Stomach (tissue), 9 donors: ENCODE measurements around the gene ZNF415. TPM values are rescaled to one million over a fixed set of nuclear protein-coding genes. Genes with fewer than 3 reads are reported as not detected.

Experiments
- DNase-seq, 2 donors: peaks; one replicate each; pipeline versions ENCODE4 v3.0.0 to v3.0.0-alpha.2; 2013 to 2019
- H3K27ac ChIP-seq, 5 donors: fragments of 200-600 bp in 4 of 5; sonication (generic) in 4 of 5; one replicate each; pipeline ENCODE4 v1.5.1; 2013 to 2019; ENCODE audit warnings: mild to moderate bottlenecking in 1 of 5, moderate library complexity in 1 of 5
- H3K27me3 ChIP-seq, 3 donors: fragments of 200-600 bp; sonication (generic); one replicate each; pipeline ENCODE4 v1.5.1; 2017 to 2019; ENCODE audit warnings: mixed run types in 1 of 3
- H3K36me3 ChIP-seq, 4 donors: fragments of 200-600 bp; sonication (generic); 1 replicate in 3 of 4; 2 replicates in 1 of 4; pipeline ENCODE4 v1.5.1; 2016 to 2019
- H3K4me1 ChIP-seq, 4 donors: fragments of 200-600 bp; sonication (generic); one replicate each; pipeline ENCODE4 v1.5.1; 2016 to 2019
- H3K4me3 ChIP-seq, 4 donors: fragments of 200-600 bp; sonication (generic) in 3 of 4; one replicate each; pipeline ENCODE4 v1.5.1; 2016 to 2019; ENCODE audit warnings: mild to moderate bottlenecking in 1 of 4
- H3K9me3 ChIP-seq, 4 donors: fragments of 200-600 bp; sonication (generic); one replicate each; pipeline ENCODE4 v1.5.1; 2016 to 2019
- CTCF ChIP-seq, 7 experiments: fragments of 450-650 bp in 4 of 7; fragments of 200-600 bp in 3 of 7; sonication (generic) in 3 of 7; IDR thresholded peaks; one replicate each; pipeline ENCODE4 v1.5.1; 2016 to 2019; ENCODE audit warnings: antibody characterized with exemption in 7 of 7, control low read depth in 2 of 7, mild to moderate bottlenecking in 1 of 7
- EP300 ChIP-seq: sonication (generic); formaldehyde crosslinking; IDR thresholded peaks from one replicate; pipeline ENCODE4 v1.6.1; 2017; ENCODE audit warnings: antibody characterized with exemption
- POLR2A ChIP-seq, 4 donors: fragments of 450-650 bp; IDR thresholded peaks; one replicate each; pipeline ENCODE4 v1.6.1; 2016; ENCODE audit warnings: antibody characterized with exemption in 4 of 4, control low read depth in 2 of 4, mild to moderate bottlenecking in 1 of 4, moderate library complexity in 1 of 4
- POLR2AphosphoS5 ChIP-seq, 3 donors: sonication (generic); formaldehyde crosslinking; IDR thresholded peaks; one replicate each; pipeline ENCODE4 v1.6.1; 2016; ENCODE audit warnings: antibody characterized with exemption in 3 of 3
- WGBS, 5 donors: extraction: QIAGEN DNeasy Blood & Tissue Kit in 3 of 5; methylation state at CpG; one replicate each; pipeline versions ENCODE4 v1.1.5 to v1.1.7; 2013 to 2018; 5-methylcytosine and 5-hydroxymethylcytosine counted together
- intact Hi-C: fragments of 100-400 bp; cut with DNase I; formaldehyde crosslinking; loops from one replicate; pipeline ENCODE4 v1.15.1; 2023; ENCODE audit warnings: low total_unique reads
- polyA plus RNA-seq, 3 donors: library from polyadenylated mRNA; stranded (reverse); fragments of 200-250 nt; gene quantifications; one replicate each; pipeline ENCODE4 v1.2.3, GENCODE V29; 2013
- total RNA-seq, 5 donors: library from RNA; depleted of rRNA; stranded (reverse); fragments of >200 nt; gene quantifications; one replicate each; pipeline versions ENCODE4 v1.1.0 to v1.2.3, GENCODE V29; 2014 to 2016
- donor health status: healthy with polysubstance abuse.
- donor health status: Bipolar disorder and iron deficiency.
- donor health status: healthy.

Gene ZNF415
- total and polyA plus RNA-seq, 8 donors, result 0.29 to 281 (median 10.3) TPM

GRCh38 chr19:53086949-53087348 lies 45.8 kb downstream of the ZNF415 start:
- Histone ChIP-seq H3K36me3 (peaks cover 43 to 100% (median 97%) of the 10 kb centered on the region in 4 donors), H3K27me3 (no peaks in the 10 kb centered on the region), H3K4me3 (no peak overlapping the region), H3K4me1 (no peaks in the 10 kb centered on the region), H3K27ac (peak overlapping the region in 4 of 5 donors; percentile 3 to 62 (median 40)), H3K9me3 (peaks cover 0 to 7% (median 4%) of the 10 kb centered on the region in 4 donors)
- WGBS, 5 donors, result 53 to 77% (median 71%) methylated on average over 5 of the region's 5 CpGs
- TF ChIP-seq POLR2A (IDR thresholded peaks at IDR 0.05), result no peak
- no peak for TF ChIP-seq POLR2AphosphoS5 (IDR thresholded peaks at IDR 0.05)
- TF ChIP-seq CTCF (IDR thresholded peaks at IDR 0.05), result no peak
- TF ChIP-seq EP300, result no peak
- intact Hi-C loops, result no loop called here
- peak in 1 of 2 donors; percentile 67 for DNase-seq

- WGBS, 5 donors, result 94 to 97% (median 96%) methylated on average over 7 of the region's 7 CpGs
- Histone ChIP-seq H3K4me1 (no peaks in the 10 kb centered on the region), H3K27ac (no peak overlapping the region), H3K27me3 (no peaks in the 10 kb centered on the region), H3K36me3 (peaks cover 31 to 99% (median 91%) of the 10 kb centered on the region in 4 donors), H3K9me3 (peaks cover 3 to 22% (median 12%) of the 10 kb centered on the region in 4 donors), H3K4me3 (no peak overlapping the region)
- no peak for DNase-seq
- TF ChIP-seq POLR2A (IDR thresholded peaks at IDR 0.05), result no peak
- no peak for TF ChIP-seq EP300
- no peak for TF ChIP-seq CTCF (IDR thresholded peaks at IDR 0.05)
- no peak for TF ChIP-seq POLR2AphosphoS5 (IDR thresholded peaks at IDR 0.05)
- intact Hi-C loops, result no loop called here
Measured at GRCh38 chr19:53085496-53085895, 47.2 kb downstream of the ZNF415 start.

GRCh38 chr19:53082929-53083328 lies 49.8 kb downstream of the ZNF415 start:
- Histone ChIP-seq H3K4me3 (no peak overlapping the region), H3K27ac (no peak overlapping the region), H3K36me3 (peaks cover 25 to 97% (median 77%) of the 10 kb centered on the region in 4 donors), H3K4me1 (no peaks in the 10 kb centered on the region), H3K27me3 (no peaks in the 10 kb centered on the region), H3K9me3 (peaks cover 4 to 39% (median 18%) of the 10 kb centered on the region in 4 donors)
- WGBS, 5 donors, result 76 to 99% (median 95%) methylated on average over 3 of the region's 3 CpGs
- intact Hi-C loops, result no loop called here
- no peak for DNase-seq
- no peak for TF ChIP-seq EP300

GRCh38 chr19:53079313-53079924 lies 53.3 kb downstream of the ZNF415 start:
- Histone ChIP-seq H3K4me3 (no peak overlapping the region), H3K36me3 (peaks cover 9 to 93% (median 75%) of the 10 kb centered on the region in 4 donors), H3K27me3 (no peaks in the 10 kb centered on the region), H3K9me3 (peaks cover 4 to 70% (median 34%) of the 10 kb centered on the region in 4 donors), H3K27ac (no peak overlapping the region), H3K4me1 (no peaks in the 10 kb centered on the region)
- WGBS, 5 donors, result 72 to 91% (median 77%) methylated on average over 8 of the region's 8 CpGs
- DNase-seq, result no peak
- TF ChIP-seq CTCF (IDR thresholded peaks at IDR 0.05), result no peak
- no peak for TF ChIP-seq POLR2A (IDR thresholded peaks at IDR 0.05)
- TF ChIP-seq POLR2AphosphoS5 (IDR thresholded peaks at IDR 0.05), result no peak
- TF ChIP-seq EP300, result no peak
- intact Hi-C loops, result no loop called here

GRCh38 chr19:53078668-53079067 lies 54.0 kb downstream of the ZNF415 start:
- no peak for DNase-seq
- peaks cover 17 to 93% (median 75%) of the 10 kb centered on the region in 4 donors for H3K36me3 ChIP-seq
- intact Hi-C loops, result no loop called here
- H3K4me3 ChIP-seq, result no peak overlapping the region
- H3K9me3 ChIP-seq, result peaks cover 4 to 78% (median 38%) of the 10 kb centered on the region in 4 donors
- H3K27me3 ChIP-seq, result no peaks in the 10 kb centered on the region
- H3K4me1 ChIP-seq, result no peaks in the 10 kb centered on the region
- TF ChIP-seq POLR2A (IDR thresholded peaks at IDR 0.05) (no peak), POLR2AphosphoS5 (IDR thresholded peaks at IDR 0.05) (no peak), EP300 (no peak), CTCF (IDR thresholded peaks at IDR 0.05) (no peak)
- WGBS, 5 donors, result 77 to 91% (median 89%) methylated on average over 1 of the region's 1 CpG
- H3K27ac ChIP-seq, result no peak overlapping the region
